Esophagus muscularis mucosa (tissue), 3 donors: ENCODE measurements around the gene TPGS1.

Source experiments
- CTCF ChIP-seq, 3 experiments: fragments of 200-600 bp in 2 of 3; fragments of 450-650 bp in 1 of 3; sonication (generic) in 2 of 3; IDR thresholded peaks; one replicate each; pipeline ENCODE4 v1.5.1; 2017 to 2019; ENCODE audit warnings: antibody characterized with exemption in 3 of 3, mild to moderate bottlenecking in 2 of 3, moderate library complexity in 1 of 3
- POLR2A ChIP-seq: fragments of 450-650 bp; IDR thresholded peaks from one replicate; pipeline ENCODE4 v1.6.1; 2017; ENCODE audit warnings: antibody characterized with exemption, moderate library complexity, mild to moderate bottlenecking, low read depth
- POLR2AphosphoS5 ChIP-seq, 2 donors: sonication (generic); formaldehyde crosslinking; IDR thresholded peaks; one replicate each; pipeline ENCODE4 v1.6.1; 2017; ENCODE audit warnings: antibody characterized with exemption in 2 of 2

- TF ChIP-seq CTCF (IDR thresholded peaks at IDR 0.05): no peak
- TF ChIP-seq POLR2A: no peak
- no peak for TF ChIP-seq POLR2AphosphoS5 (IDR thresholded peaks at IDR 0.05)
Measured at GRCh38 chr19:536031-536880, 29.0 kb downstream of the TPGS1 start.
